ENCODE results near the gene RBM38. TPM values are rescaled to one million over a fixed set of nuclear protein-coding genes. Genes with fewer than 3 reads are reported as not detected.
A peak's percentile ranks its signal among the peaks of the same experiment; 100 is the strongest.

Gene RBM38
- total and polyA plus RNA-seq, 2 of the 13 experiments (the other 11 are each of a cell fraction or from before 2014, with no cell fraction given) = 24.2 to 34.2 TPM

DNA sequence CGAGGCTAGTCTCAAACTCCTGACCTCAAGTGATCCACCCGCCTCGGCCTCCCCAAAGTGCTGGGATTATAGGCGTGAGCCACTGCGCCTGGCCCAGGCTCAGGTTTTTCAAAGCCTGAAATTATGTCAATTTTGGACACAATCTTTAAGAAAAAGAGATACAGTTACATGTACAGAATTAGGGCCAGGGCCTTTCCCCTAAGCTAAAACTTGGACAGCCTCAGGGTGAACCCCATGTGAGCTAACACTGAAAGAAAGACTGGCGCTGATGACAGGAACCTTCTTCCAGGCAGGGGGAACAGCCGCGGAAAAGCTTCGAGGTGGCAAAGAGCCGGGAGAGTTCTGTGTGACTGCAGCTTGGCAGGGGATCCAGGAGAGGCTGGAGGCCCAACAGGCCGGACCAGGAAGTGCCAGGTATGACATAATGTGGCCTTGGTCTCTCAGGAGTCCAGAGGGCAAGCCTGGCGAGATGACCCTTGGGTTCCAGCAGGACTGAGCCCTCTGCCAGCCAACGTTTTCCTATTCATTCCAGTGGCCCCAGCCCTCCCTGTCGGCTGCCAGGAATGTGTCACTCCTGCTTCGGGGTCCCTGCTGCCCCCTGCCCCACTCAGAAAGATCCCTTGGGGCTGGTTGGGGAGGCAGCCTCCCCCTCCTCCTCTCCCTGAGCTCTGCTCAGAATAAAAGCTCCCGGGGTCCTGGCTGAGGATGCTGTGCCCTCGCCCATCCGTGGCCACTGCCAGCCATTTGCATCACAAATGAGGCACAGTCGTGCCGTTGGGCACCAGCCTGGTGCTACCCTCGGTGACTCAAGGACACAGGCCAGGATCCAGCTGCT, 37.3 kb downstream of the RBM38 start (continued):
- no peak for TF ChIP-seq CBX2 (IDR thresholded peaks at IDR 0.05; ENCODE audit: low read depth, low read length)
- TF ChIP-seq CBX2 (CRISPR knock-in tag; IDR thresholded peaks at IDR 0.05; ENCODE audit: low read depth) = no peak
- TF ChIP-seq SP1 (IDR thresholded peaks at IDR 0.05) = no peak
- TF ChIP-seq SP1 (CRISPR knock-in tag; IDR thresholded peaks at IDR 0.05) = no peak
- no peak for TF ChIP-seq SIX4 (CRISPR knock-in tag; IDR thresholded peaks at IDR 0.05)
- no peak for TF ChIP-seq PAF1 (CRISPR knock-in tag; IDR thresholded peaks at IDR 0.05)
- no peak for TF ChIP-seq GABPA (IDR thresholded peaks at IDR 0.05; ENCODE audit: low read depth, low read length)
- TF ChIP-seq GABPA (CRISPR knock-in tag; IDR thresholded peaks at IDR 0.05; ENCODE audit: low read depth) = 0 out of 2 replicates have a peak, but pooled peaks have one; percentile 20
- TF ChIP-seq ZNF670 (CRISPR knock-in tag; IDR thresholded peaks at IDR 0.05; ENCODE audit: borderline replicate concordance) = 0 out of 2 replicates have a peak, but pooled peaks have one; percentile 68
- TF ChIP-seq, protein P1, sequence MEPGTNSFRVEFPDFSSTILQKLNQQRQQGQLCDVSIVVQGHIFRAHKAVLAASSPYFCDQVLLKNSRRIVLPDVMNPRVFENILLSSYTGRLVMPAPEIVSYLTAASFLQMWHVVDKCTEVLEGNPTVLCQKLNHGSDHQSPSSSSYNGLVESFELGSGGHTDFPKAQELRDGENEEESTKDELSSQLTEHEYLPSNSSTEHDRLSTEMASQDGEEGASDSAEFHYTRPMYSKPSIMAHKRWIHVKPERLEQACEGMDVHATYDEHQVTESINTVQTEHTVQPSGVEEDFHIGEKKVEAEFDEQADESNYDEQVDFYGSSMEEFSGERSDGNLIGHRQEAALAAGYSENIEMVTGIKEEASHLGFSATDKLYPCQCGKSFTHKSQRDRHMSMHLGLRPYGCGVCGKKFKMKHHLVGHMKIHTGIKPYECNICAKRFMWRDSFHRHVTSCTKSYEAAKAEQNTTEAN (CRISPR knock-in tag; conservative IDR thresholded peaks at IDR 0.05) = no peak
- TF ChIP-seq PLRG1 (conservative IDR thresholded peaks at IDR 0.05) = no peak
- TF ChIP-seq, protein P2, sequence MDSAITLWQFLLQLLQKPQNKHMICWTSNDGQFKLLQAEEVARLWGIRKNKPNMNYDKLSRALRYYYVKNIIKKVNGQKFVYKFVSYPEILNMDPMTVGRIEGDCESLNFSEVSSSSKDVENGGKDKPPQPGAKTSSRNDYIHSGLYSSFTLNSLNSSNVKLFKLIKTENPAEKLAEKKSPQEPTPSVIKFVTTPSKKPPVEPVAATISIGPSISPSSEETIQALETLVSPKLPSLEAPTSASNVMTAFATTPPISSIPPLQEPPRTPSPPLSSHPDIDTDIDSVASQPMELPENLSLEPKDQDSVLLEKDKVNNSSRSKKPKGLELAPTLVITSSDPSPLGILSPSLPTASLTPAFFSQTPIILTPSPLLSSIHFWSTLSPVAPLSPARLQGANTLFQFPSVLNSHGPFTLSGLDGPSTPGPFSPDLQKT (CRISPR knock-in tag; IDR thresholded peaks at IDR 0.05; ENCODE audit: borderline replicate concordance) = no peak
- TF ChIP-seq ZNF430 (CRISPR knock-in tag; IDR thresholded peaks at IDR 0.05) = no peak
- TF ChIP-seq ZNF747 (CRISPR knock-in tag; IDR thresholded peaks at IDR 0.05; ENCODE audit: borderline replicate concordance) = no peak
- no peak; the same call in 1 of the 2 replicates for TF ChIP-seq CENPT (CRISPR knock-in tag; IDR thresholded peaks at IDR 0.05; ENCODE audit: low read depth)
- peak; percentile 73 for TF ChIP-seq GATAD2A (CRISPR knock-in tag; IDR thresholded peaks at IDR 0.05)
- no peak for TF ChIP-seq SRSF9 (IDR thresholded peaks at IDR 0.05; ENCODE audit: borderline replicate concordance, insufficient read depth, low read depth, low read length, poor library complexity, severe bottlenecking)
- TF ChIP-seq ATF7 (IDR thresholded peaks at IDR 0.05) = peak; percentile 60
- TF ChIP-seq ATF7 (CRISPR knock-in tag; IDR thresholded peaks at IDR 0.05) = peak; percentile 93
- 0 out of 2 replicates have a peak, but pooled peaks have one; percentile 40 for TF ChIP-seq FOSL2 (CRISPR knock-in tag; IDR thresholded peaks at IDR 0.05)
- no peak for TF ChIP-seq KDM6A (CRISPR knock-in tag; IDR thresholded peaks at IDR 0.05; ENCODE audit: low read depth)
- TF ChIP-seq, protein P3, sequence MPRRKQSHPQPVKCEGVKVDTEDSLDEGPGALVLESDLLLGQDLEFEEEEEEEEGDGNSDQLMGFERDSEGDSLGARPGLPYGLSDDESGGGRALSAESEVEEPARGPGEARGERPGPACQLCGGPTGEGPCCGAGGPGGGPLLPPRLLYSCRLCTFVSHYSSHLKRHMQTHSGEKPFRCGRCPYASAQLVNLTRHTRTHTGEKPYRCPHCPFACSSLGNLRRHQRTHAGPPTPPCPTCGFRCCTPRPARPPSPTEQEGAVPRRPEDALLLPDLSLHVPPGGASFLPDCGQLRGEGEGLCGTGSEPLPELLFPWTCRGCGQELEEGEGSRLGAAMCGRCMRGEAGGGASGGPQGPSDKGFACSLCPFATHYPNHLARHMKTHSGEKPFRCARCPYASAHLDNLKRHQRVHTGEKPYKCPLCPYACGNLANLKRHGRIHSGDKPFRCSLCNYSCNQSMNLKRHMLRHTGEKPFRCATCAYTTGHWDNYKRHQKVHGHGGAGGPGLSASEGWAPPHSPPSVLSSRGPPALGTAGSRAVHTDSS (CRISPR knock-in tag; conservative IDR thresholded peaks at IDR 0.05) = no peak; the same call in 1 of the 2 replicates
- TF ChIP-seq SIN3A (IDR thresholded peaks at IDR 0.05; ENCODE audit: borderline replicate concordance, low read depth, low read length) = no peak
- no peak for TF ChIP-seq ZNF296 (CRISPR knock-in tag; conservative IDR thresholded peaks at IDR 0.05)
- no peak for TF ChIP-seq MAF1 (CRISPR knock-in tag; IDR thresholded peaks at IDR 0.05; ENCODE audit: borderline replicate concordance)
- TF ChIP-seq CEBPB (IDR thresholded peaks at IDR 0.05; ENCODE audit: borderline replicate concordance, low read depth, low read length) = peak; percentile 31; the same call in 1 of the 2 replicates
- TF ChIP-seq TBL1XR1 (IDR thresholded peaks at IDR 0.05; ENCODE audit: borderline replicate concordance, low read length, partially characterized antibody) = no peak
- TF ChIP-seq AKAP8 (CRISPR knock-in tag; IDR thresholded peaks at IDR 0.05) = 0 out of 2 replicates have a peak, but pooled peaks have one; percentile 60
- TF ChIP-seq ZNF572 (CRISPR knock-in tag; IDR thresholded peaks at IDR 0.05) = peak; percentile 90; the same call in 1 of the 2 replicates
- no peak for TF ChIP-seq U2AF2 (IDR thresholded peaks at IDR 0.05; ENCODE audit: low read depth, low read length)
